Esophagus muscularis mucosa (tissue), 3 donors: Measurements from ENCODE around the gene PITPNB.

Experiments used
- CTCF ChIP-seq, 3 experiments: fragments of 200-600 bp in 2 of 3; fragments of 450-650 bp in 1 of 3; sonication (generic) in 2 of 3; IDR thresholded peaks; one replicate each; pipeline ENCODE4 v1.5.1; 2017 to 2019; ENCODE audit warnings: antibody characterized with exemption in 3 of 3, mild to moderate bottlenecking in 2 of 3, moderate library complexity in 1 of 3
- POLR2A ChIP-seq: fragments of 450-650 bp; IDR thresholded peaks from one replicate; pipeline ENCODE4 v1.6.1; 2017; ENCODE audit warnings: antibody characterized with exemption, moderate library complexity, mild to moderate bottlenecking, low read depth
- POLR2AphosphoS5 ChIP-seq, 2 donors: sonication (generic); formaldehyde crosslinking; IDR thresholded peaks; one replicate each; pipeline ENCODE4 v1.6.1; 2017; ENCODE audit warnings: antibody characterized with exemption in 2 of 2

GRCh38 chr22:27858626-27859025 is 60.4 kb downstream of the PITPNB start:
- TF ChIP-seq POLR2AphosphoS5 (IDR thresholded peaks at IDR 0.05) (no peak), CTCF (IDR thresholded peaks at IDR 0.05) (no peak), POLR2A (no peak)
